CD4-positive, alpha-beta memory T cell (primary cell): ENCODE measurements around the gene DIP2B. TPM values are rescaled to one million over a fixed set of nuclear protein-coding genes. Genes with fewer than 3 reads are reported as not detected.

Experiments
- CTCF ChIA-PET: fragments of 350-600 bp; sonication (Branson Sonifier 250); formaldehyde crosslinking; loops from one replicate; lab custom pipeline; 2021; ENCODE audit warnings: inconsistent platforms; ENCODE audit not compliant: partially characterized antibody; lab: Charles Lee
- POLR2A ChIA-PET: fragments of 350-600 bp; sonication (Branson Sonifier 250); formaldehyde crosslinking; loops from one replicate; lab custom pipeline; 2021; ENCODE audit not compliant: partially characterized antibody; lab: Charles Lee
- DNase-seq, 5 donors: peaks; one replicate each; pipeline versions ENCODE4 v3.0.0 to v3.0.0-alpha.2; 2020 to 2022; ENCODE audit warnings: mixed read lengths in 1 of 5
- H3K27ac ChIP-seq: one replicate; pipeline ENCODE4 v1.7.0; 2013; ENCODE audit warnings: low read depth, low read length
- H3K27me3 ChIP-seq: 2 replicates; pipeline ENCODE4 v1.7.0; 2013; ENCODE audit warnings: mild to moderate bottlenecking, low read length, moderate library complexity; ENCODE audit not compliant: insufficient read depth
- H3K36me3 ChIP-seq: 2 replicates; pipeline ENCODE4 v1.7.0; 2013; ENCODE audit warnings: mild to moderate bottlenecking, low read length, moderate library complexity; ENCODE audit not compliant: insufficient read depth
- H3K4me1 ChIP-seq: 2 replicates; pipeline ENCODE4 v1.7.0; 2013; ENCODE audit warnings: mild to moderate bottlenecking, low read length, moderate library complexity; ENCODE audit not compliant: insufficient read depth
- H3K4me3 ChIP-seq, 2 donors: one replicate each; pipeline ENCODE4 v1.7.0; 2013; ENCODE audit warnings: low read length in 2 of 2, mild to moderate bottlenecking in 1 of 2
- H3K9me3 ChIP-seq, 2 donors: one replicate each; pipeline ENCODE4 v1.7.0; 2013; ENCODE audit warnings: low read length in 2 of 2, control low read depth in 1 of 2; ENCODE audit not compliant: control insufficient read depth in 1 of 2
- H3K27ac Mint-ChIP-seq, 7 donors: one replicate each; pipeline ENCODE4 v1.8.0; 2020 to 2021; ENCODE audit warnings: mixed read lengths in 7 of 7, mild to moderate bottlenecking in 6 of 7, inconsistent platforms in 3 of 7, moderate library complexity in 3 of 7
- H3K27me3 Mint-ChIP-seq, 2 donors: one replicate each; pipeline ENCODE4 v1.8.0; 2020 to 2021; ENCODE audit warnings: mixed read lengths in 2 of 2
- H3K36me3 Mint-ChIP-seq, 2 donors: one replicate each; pipeline ENCODE4 v1.8.0; 2020 to 2021; ENCODE audit warnings: mixed read lengths in 2 of 2, inconsistent platforms in 1 of 2, mild to moderate bottlenecking in 1 of 2
- H3K4me1 Mint-ChIP-seq, 4 donors: one replicate each; pipeline ENCODE4 v1.8.0; 2020 to 2021; ENCODE audit warnings: mixed read lengths in 4 of 4, mild to moderate bottlenecking in 1 of 4
- H3K4me3 Mint-ChIP-seq, 8 donors: one replicate each; pipeline ENCODE4 v1.8.0; 2020 to 2021; ENCODE audit warnings: mixed read lengths in 8 of 8, mild to moderate bottlenecking in 7 of 8, moderate library complexity in 6 of 8, inconsistent platforms in 3 of 8
- H3K9me3 Mint-ChIP-seq, 8 donors: one replicate each; pipeline ENCODE4 v1.8.0; 2020 to 2021; ENCODE audit warnings: mixed read lengths in 8 of 8, mild to moderate bottlenecking in 5 of 8, inconsistent platforms in 3 of 8, moderate library complexity in 1 of 8
- intact Hi-C: fragments of 100-400 bp; cut with micrococcal nuclease; formaldehyde crosslinking; loops from one replicate; pipeline ENCODE4 v1.15.1; 2023
- polyA plus RNA-seq, 2 donors: library from polyadenylated mRNA; unstranded; fragments of 300-500 nt; fragmentation: Illumina TruSeq; gene quantifications; one replicate each; pipeline ENCODE4 v1.2.3, GENCODE V29; 2021
- total RNA-seq, 2 experiments: library from RNA; stranded (reverse); gene quantifications; one replicate each; pipeline ENCODE4 v1.2.3, GENCODE V29; 2021

The DIP2B gene
- total and polyA plus RNA-seq, 4 experiments from 2014 or later = 3.8 to 29.1 (median 20.0) TPM

DNA sequence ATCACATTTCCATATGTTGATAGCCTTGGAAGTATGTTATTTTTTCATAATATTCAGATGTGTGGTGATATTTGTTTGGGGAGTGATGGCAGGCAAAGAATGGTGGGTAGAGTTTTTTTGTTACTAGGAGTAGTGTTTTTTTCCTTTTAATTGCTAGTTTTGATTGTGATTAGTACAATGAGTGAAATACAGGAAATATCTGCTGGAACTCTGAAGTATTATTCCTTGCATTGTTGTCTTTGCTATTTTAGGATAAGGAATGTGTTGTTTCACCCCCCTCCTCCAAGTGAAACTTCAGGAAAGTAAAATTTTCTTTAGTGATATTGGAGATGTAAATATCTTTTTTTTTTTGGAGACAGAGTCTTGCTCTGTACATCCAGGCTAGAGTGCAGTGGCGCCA is 105.4 kb downstream of the DIP2B start:
- no peak overlapping the region for H3K27ac Mint-ChIP-seq
- Histone ChIP-seq H3K9me3 (no peaks in the 10 kb centered on the region), H3K36me3 (no peaks in the 10 kb centered on the region), H3K4me1 (no peaks in the 10 kb centered on the region), H3K4me3 (no peak overlapping the region), H3K27me3 (no peaks in the 10 kb centered on the region), H3K27ac (no peak overlapping the region)
- peaks cover 3 to 11% of the 10 kb centered on the region in 2 donors for H3K36me3 Mint-ChIP-seq
- intact Hi-C loops = no loop called here
- ChIA-PET CTCF (no interaction called here), POLR2A (interaction anchor here (1.5 kb wide), 1 partner anchor 15 kb away, joined by 4 read pairs; no protein-coding TSS in a partner anchor)
- peaks cover 0 to 12% (median 8%) of the 10 kb centered on the region in 4 donors for H3K4me1 Mint-ChIP-seq
- H3K9me3 Mint-ChIP-seq = no peaks in the 10 kb centered on the region
- H3K4me3 Mint-ChIP-seq = no peak overlapping the region
- DNase-seq = no peak
- H3K27me3 Mint-ChIP-seq = no peaks in the 10 kb centered on the region

GRCh38 chr12:50611021-50611744 is 106.4 kb downstream of the DIP2B start:
- Histone ChIP-seq H3K36me3 (no peaks in the 10 kb centered on the region), H3K27me3 (no peaks in the 10 kb centered on the region), H3K4me1 (no peaks in the 10 kb centered on the region), H3K27ac (no peak overlapping the region), H3K9me3 (no peaks in the 10 kb centered on the region), H3K4me3 (no peak overlapping the region)
- H3K36me3 Mint-ChIP-seq = peaks cover 3 to 11% of the 10 kb centered on the region in 2 donors
- H3K9me3 Mint-ChIP-seq = no peaks in the 10 kb centered on the region
- DNase-seq = no peak
- H3K27me3 Mint-ChIP-seq = no peaks in the 10 kb centered on the region
- H3K4me3 Mint-ChIP-seq = no peak overlapping the region
- peaks cover 3 to 13% (median 8%) of the 10 kb centered on the region in 4 donors for H3K4me1 Mint-ChIP-seq
- no peak overlapping the region for H3K27ac Mint-ChIP-seq
- ChIA-PET POLR2A (no interaction called here), CTCF (interaction anchor here (0.7 kb wide), 1 partner anchor 32 kb away, joined by 3 read pairs; no protein-coding TSS in a partner anchor)
- intact Hi-C loops = no loop called here

DNA sequence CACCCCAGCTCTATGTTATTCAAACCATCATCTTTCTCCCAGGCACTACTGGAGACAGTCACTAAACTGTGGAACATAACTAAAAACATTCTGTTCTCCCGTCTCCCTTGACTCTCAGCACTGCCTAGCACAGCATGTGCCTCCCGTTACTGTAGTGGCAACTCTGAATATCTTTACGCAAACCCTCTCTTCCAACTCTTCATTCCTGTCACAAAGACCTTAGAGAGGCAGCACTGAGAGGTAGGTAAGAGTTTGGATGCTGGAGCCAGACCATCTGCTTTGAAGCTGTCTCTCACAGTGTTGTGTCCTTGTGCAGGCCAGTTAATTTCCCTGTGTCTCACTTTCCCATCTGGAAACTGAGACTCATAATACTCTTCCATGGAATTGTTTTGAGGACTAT is 108.1 kb downstream of the DIP2B start:
- CTCF ChIA-PET = no interaction called here
- no peaks in the 10 kb centered on the region for H3K9me3 ChIP-seq
- no peaks in the 10 kb centered on the region for H3K36me3 ChIP-seq
- POLR2A ChIA-PET = no interaction called here
- H3K36me3 Mint-ChIP-seq = peaks cover 3 to 6% of the 10 kb centered on the region in 2 donors
- no peaks in the 10 kb centered on the region for H3K27me3 Mint-ChIP-seq
- no peaks in the 10 kb centered on the region for H3K27me3 ChIP-seq
- H3K4me1 Mint-ChIP-seq = peaks cover 0 to 17% (median 11%) of the 10 kb centered on the region in 4 donors
- H3K9me3 Mint-ChIP-seq = no peaks in the 10 kb centered on the region
- no peak overlapping the region for H3K27ac Mint-ChIP-seq
- intact Hi-C loops = no loop called here
- no peak for DNase-seq
- H3K27ac ChIP-seq = no peak overlapping the region
- H3K4me3 ChIP-seq = no peak overlapping the region
- H3K4me3 Mint-ChIP-seq = no peak overlapping the region
- no peaks in the 10 kb centered on the region for H3K4me1 ChIP-seq

DNA sequence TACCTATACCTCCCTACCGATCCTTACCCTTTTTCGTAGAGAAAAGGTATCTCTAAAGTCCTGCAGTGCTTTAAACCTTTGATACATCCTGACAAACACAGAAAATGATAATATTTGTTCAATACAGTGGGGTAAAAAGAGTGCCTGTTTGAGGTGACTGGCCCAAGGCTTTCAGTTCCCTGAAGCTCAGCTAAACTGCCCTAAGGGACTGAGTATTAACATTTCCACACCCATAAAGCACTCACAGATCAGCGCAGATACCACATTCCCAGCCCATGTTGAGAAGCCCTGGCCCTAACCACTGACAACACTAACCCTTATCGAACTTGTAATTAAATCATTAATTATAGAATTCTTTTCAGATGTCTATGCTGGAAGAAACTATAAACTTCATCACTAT is 108.7 kb downstream of the DIP2B start:
- peaks cover 3 to 6% of the 10 kb centered on the region in 2 donors for H3K36me3 Mint-ChIP-seq
- Histone ChIP-seq H3K36me3 (no peaks in the 10 kb centered on the region), H3K27me3 (no peaks in the 10 kb centered on the region), H3K27ac (no peak overlapping the region), H3K4me1 (no peaks in the 10 kb centered on the region), H3K9me3 (no peaks in the 10 kb centered on the region), H3K4me3 (no peak overlapping the region)
- no peaks in the 10 kb centered on the region for H3K9me3 Mint-ChIP-seq
- no peak overlapping the region for H3K4me3 Mint-ChIP-seq
- intact Hi-C loops = no loop called here
- H3K4me1 Mint-ChIP-seq = peaks cover 3 to 21% (median 14%) of the 10 kb centered on the region in 4 donors
- POLR2A ChIA-PET = no interaction called here
- H3K27ac Mint-ChIP-seq = no peak overlapping the region
- DNase-seq = no peak
- CTCF ChIA-PET = no interaction called here
- no peaks in the 10 kb centered on the region for H3K27me3 Mint-ChIP-seq

DNA sequence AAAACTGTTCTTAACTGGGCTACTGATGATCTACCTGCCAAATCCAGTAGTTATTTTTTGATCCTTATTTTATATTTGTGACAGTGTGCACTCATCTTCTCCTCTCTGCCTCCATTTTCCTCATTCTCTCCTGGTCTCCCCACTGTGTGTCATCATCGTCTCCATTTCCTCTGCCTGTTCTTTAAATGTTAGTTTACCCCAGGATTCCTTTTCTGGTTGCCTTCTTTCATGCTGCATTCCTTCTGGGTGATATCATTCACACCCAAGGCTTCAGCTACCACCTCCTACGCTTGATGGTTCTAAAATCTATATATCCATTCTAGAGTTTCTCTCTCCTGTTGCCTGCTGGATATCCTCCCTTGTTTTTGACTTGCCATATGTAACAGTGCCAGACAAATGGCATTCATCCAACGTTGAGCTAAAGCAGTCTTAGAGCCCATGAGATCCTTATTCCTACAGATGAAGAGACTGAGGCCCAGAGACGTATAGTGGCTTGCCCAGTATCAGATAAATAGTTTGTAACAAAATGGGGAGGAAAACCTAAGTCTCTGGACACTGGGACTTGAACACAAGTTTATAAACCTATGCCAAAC is 109.5 kb downstream of the DIP2B start:
- Histone ChIP-seq H3K4me1 (no peaks in the 10 kb centered on the region), H3K27me3 (no peaks in the 10 kb centered on the region), H3K9me3 (no peaks in the 10 kb centered on the region), H3K4me3 (no peak overlapping the region), H3K27ac (no peak overlapping the region), H3K36me3 (no peaks in the 10 kb centered on the region)
- no peaks in the 10 kb centered on the region for H3K27me3 Mint-ChIP-seq
- intact Hi-C loops = no loop called here
- ChIA-PET CTCF (no interaction called here), POLR2A (no interaction called here)
- peaks cover 8 to 25% (median 19%) of the 10 kb centered on the region in 4 donors for H3K4me1 Mint-ChIP-seq
- no peak for DNase-seq
- H3K27ac Mint-ChIP-seq = no peak overlapping the region
- H3K36me3 Mint-ChIP-seq = peaks cover 3 to 6% of the 10 kb centered on the region in 2 donors
- no peak overlapping the region for H3K4me3 Mint-ChIP-seq
- H3K9me3 Mint-ChIP-seq = no peaks in the 10 kb centered on the region

DNA sequence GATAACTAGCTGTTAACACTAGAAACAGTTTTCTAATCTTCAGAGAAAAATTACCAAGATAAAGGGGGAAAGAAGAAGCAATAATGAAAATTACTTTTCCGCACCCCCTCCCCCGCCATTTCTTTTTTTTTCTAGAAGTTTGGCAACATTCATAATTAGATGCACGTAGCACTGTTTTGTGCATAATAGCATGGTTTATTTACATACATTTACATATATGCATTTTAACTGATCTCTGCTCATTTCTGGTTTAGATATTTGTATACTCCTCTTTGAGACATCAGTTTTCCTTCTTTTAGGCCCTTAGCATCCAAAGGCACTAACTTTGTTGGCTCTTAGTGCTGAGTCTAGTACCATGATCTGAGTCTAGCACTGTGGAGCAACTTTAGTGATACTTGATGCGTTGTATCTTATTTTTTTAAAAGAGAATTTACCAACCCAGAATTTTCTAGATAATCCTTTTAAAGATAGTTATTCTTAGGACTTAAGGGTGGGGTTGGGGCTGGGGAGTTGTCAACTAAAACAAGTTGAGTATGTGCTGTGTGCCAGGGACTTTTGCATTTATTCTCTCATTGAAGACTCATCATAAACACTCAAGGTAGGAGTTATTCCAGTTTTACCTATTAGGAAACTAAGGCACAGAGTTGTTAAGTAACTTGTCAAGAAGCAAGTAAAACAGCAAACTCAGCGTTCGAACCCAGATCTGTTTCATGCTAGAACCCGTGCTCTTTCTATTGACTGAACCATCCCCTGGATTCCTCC is 110.5 kb downstream of the DIP2B start:
- H3K4me1 ChIP-seq = peaks cover 4% of the 10 kb centered on the region
- no peaks in the 10 kb centered on the region for H3K27me3 Mint-ChIP-seq
- ChIA-PET CTCF (no interaction called here), POLR2A (no interaction called here)
- no peak overlapping the region for H3K27ac ChIP-seq
- no peak for DNase-seq
- H3K27ac Mint-ChIP-seq = peak overlapping the region in 1 of 7 donors; percentile 50
- H3K36me3 Mint-ChIP-seq = peaks cover 3 to 6% of the 10 kb centered on the region in 2 donors
- H3K4me3 Mint-ChIP-seq = no peak overlapping the region
- no peaks in the 10 kb centered on the region for H3K9me3 Mint-ChIP-seq
- no peaks in the 10 kb centered on the region for H3K27me3 ChIP-seq
- H3K9me3 ChIP-seq = no peaks in the 10 kb centered on the region
- intact Hi-C loops = no loop called here
- H3K4me1 Mint-ChIP-seq = peaks cover 16 to 33% (median 23%) of the 10 kb centered on the region in 4 donors
- no peak overlapping the region for H3K4me3 ChIP-seq
- H3K36me3 ChIP-seq = no peaks in the 10 kb centered on the region

DNA sequence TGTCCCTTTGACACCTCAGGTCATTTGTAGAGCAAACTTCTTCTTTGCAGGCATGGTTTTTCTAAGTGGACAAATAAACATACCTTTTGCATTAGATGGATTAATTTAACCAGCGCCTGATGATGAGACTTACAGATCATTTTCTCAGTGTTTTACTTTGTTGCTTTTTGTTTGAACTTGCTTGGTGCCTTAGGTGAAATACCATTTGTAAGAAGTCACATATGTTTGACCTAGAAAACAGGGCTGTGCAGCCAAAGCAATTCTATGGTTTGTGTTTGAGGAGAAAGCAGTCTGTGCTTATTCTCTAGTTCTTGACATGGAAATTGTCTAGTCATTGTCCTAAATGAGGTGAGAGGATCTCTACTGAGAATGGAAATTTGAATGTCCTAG is 111.1 kb downstream of the DIP2B start:
- Histone ChIP-seq H3K4me1 (peaks cover 9% of the 10 kb centered on the region), H3K27me3 (no peaks in the 10 kb centered on the region), H3K36me3 (no peaks in the 10 kb centered on the region), H3K27ac (no peak overlapping the region), H3K9me3 (no peaks in the 10 kb centered on the region), H3K4me3 (no peak overlapping the region)
- ChIA-PET CTCF (interaction anchor here (1.2 kb wide), 1 partner anchor 21 kb away, joined by 3 read pairs; no protein-coding TSS in a partner anchor), POLR2A (no interaction called here)
- H3K4me1 Mint-ChIP-seq = peaks cover 22 to 39% (median 28%) of the 10 kb centered on the region in 4 donors
- H3K4me3 Mint-ChIP-seq = no peak overlapping the region
- intact Hi-C loops = no loop called here
- no peaks in the 10 kb centered on the region for H3K27me3 Mint-ChIP-seq
- H3K9me3 Mint-ChIP-seq = no peaks in the 10 kb centered on the region
- H3K36me3 Mint-ChIP-seq = peaks cover 3 to 6% of the 10 kb centered on the region in 2 donors
- no peak for DNase-seq
- peak overlapping the region in 1 of 7 donors; percentile 44 for H3K27ac Mint-ChIP-seq
